GM19351 (cell line): ENCODE results near the gene IL25.

Source experiments
- ATAC-seq: cut with Tn5 transposase; IDR thresholded peaks from one replicate; pipeline ENCODE4 v1.9.1; 2021; ENCODE audit warnings: mild to moderate bottlenecking, moderate library complexity; ENCODE audit not compliant: unreplicated experiment

Gene IL25

DNA sequence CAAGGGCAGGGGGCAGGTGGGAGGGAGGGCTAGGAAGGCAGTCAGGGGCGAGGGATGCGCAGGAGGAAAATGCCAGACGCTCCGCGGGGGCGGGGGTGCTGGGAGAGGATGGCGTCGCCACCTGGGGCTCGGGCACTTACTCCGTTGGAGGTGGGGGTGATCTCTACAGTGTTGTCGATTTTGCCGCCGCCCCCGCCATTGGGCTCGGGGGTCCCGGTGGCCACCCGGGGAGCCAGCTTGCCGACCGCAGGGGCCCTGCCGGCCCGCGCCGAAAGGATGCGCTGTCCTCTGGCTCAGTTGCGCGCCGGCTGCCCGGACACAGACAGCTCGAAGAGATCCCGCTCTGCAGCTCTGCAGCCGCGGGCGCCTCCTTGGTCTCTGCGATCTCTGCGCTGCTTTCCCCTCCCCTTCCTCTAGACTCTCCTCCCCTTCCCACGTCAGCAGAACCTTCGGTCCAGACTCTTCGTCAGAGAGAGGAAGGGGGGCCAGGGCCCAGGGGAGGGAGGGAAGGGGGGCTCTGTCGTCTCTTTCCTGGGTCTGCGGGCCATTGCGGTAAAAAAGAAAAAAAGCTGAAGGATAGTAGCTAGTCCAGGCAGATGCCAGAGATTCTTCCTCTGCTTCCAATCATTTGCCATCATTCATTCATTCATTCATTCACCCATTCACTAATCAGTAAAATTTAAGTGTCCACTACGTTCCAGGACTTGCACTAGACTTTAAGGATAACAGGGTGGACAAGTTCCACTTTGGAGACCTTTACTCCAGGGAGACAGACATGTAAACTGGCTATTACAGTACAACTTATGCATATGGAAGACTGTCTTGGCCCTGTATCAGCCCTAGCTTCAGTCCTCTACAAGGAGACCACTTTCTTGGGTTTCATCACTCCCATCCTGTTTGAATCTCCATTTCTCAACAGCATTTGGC is 19.8 kb upstream of the IL25 start, which contains the start of gene SLC22A17:
SLC22A17 (minus strand) TSS at position 382 of the 927 bp plus-strand sequence.
- ATAC-seq, result no peak

DNA sequence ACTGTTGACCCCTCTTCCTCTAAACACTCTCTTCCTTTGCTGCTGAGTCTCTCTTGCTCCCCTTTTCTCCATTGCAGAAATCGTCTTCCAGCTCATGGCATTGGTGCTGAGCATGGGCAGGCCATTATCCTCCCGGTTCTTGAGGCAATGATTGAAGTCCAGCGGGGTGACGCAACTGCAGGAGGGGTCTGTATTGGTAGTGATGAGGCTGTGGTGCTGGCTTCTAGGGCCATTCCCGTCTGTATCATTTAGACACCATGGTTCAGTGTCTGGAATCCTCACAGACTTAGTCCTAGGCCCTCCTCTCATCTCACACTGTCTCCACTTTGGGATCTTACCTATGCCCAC is 19.2 kb upstream of the IL25 start:
- ATAC-seq, result no peak

DNA sequence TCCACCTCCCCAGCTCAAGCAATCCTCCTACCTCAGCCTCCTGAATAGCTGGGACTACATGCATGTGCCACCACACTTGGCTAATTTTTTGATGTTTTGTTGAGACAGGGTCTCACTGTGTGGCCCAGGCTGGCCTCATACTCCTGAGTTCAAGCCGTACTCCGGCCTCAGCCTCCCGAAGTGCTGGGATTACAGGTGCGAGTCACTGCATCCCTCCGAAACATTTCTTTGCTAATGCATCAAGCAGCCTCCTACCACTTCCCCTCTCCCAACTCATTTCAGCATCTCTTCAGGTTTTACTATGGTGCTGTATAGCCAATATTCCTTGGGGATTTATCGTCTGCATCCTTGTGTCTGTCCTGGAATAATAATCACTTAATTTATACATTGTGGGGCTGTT is 17.6 kb upstream of the IL25 start:
- ATAC-seq, result no peak

DNA sequence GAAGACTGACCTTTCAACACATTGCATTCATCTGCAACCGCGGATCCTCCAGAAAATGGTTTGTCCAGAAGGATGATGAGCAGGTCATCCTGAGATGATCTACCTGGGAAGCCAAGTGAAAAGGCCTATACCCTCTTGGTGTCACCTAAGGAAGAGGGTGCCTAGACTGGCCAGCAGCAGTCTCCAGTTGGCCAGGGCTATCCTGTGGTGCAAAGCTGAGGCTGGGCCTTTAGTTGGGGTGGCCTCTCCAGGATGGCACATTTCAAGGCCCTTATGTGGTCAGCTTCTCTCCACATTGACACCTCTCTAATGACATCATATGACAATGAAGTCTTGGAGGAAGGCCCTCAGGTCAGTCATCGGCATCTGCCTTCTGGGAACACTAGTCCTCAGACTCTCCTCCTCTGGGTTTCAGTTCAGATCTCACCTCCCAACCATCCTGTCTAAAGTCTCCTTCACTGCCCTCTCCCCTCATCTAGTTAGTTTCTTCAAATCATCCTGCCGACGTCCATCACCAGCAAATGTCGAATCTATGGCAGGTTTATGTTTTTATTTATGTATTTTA is 16.7 kb upstream of the IL25 start:
- ATAC-seq, result no peak

DNA sequence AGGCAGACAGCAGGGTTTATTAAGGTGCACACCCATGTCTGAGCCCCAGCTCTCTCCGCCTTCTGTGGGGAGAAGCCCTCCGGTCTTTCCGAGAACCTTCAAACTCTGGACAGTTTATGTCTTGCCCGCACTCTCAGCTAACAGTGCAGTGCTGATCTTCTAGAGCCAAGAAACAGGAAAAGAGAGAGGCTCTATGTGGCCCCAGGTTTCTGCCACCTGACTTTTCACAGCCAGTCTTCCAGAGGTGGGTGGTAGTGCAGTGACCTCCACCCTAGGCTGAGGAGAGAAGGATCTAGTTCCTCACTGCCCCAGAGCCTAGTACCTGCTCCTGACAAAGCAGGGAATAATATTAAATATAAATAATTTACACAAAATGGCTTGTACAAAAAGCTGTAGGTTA is 15.9 kb upstream of the IL25 start:
- no peak for ATAC-seq

DNA sequence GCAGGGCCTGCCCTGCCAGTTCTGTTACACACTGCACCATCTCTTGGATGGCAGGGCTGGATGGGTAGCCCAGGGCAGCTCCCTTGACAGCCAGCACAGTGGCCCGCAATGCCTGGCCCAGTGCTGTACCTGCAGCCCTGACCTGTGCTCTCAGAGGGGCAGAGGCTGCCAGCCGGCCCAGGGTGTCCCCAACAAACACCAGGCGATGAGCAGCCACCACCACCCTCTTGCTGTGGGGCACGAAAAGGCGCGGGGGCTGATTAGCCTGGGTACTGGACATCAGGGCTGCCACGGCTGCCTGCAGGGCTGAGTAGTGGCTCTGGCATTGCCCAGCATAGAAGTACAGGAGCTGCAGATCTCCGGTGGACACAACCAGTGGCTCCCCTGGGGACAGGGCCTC is 15.3 kb upstream of the IL25 start:
- ATAC-seq, result no peak

DNA sequence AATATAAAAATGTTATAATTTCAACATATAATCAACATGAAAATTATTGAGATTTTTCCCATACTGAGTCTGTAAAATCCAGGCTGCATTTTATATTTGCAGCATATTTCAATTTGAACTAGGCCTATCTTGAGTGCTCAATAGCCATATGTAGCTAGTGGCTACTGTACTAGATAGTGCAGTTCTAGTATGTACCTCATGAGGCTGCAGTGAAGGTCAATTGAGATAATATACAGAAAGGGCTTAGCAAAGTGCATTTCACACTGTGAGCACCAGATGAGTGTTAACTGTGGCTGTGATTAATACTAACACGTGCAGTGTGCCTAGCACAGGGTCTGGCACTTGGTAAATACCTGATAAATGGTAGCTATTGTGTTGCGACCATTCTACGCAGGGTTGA is 14.6 kb upstream of the IL25 start:
- ATAC-seq, result no peak

DNA sequence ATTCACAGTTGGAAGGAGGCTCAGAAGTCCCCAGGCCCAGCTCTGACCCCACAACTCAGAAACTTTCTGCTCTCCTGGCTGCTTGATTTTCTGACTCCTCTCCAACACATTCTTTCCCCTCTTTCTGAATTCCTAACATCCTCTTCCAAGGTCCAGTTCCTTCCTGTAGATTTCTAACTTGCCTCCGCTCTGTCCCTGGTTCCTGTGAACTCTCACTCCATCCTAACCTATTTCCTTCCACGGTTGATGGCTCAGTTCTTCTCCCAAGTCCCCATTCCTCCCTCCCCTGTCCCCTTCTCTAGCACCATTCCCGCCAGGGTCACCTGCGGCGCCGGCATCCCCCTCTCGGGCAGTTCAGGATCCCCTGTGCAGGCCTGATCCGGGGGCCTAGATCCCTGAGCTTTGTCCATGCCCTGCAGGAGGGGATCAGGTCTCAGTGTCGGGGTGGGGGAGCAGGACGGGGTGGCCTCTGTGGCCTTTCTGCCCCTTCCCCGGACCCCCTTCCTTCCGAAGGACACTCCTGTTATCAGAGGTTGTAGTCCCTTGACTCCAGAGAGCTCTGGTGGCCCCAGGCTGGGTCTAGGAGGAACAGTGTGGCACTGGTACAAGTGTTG is 13.9 kb upstream of the IL25 start:
- no peak for ATAC-seq

DNA sequence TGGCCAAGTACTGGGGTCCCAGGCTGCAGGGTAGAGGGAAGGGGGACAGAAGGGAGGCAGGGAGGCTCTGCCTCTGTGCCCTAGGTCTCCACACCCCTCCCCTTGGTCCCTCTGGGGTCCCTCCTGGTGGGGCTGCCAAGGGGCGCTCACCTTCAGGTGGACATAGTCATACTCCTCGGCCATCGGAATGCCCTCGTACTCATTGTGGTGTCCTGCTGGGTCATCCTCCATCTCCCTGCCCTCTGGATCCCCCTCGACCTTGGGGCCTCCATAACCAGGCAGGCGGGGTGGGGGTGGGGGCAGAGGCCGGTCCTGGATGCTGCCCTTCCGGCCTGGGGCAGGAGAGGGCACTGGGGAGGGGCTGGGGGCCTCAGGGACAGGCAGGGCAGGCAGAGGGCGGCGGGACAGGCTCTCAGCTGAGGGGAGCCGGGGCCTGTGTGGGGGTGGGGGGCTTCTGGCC is 13.4 kb upstream of the IL25 start:
- no peak for ATAC-seq

DNA sequence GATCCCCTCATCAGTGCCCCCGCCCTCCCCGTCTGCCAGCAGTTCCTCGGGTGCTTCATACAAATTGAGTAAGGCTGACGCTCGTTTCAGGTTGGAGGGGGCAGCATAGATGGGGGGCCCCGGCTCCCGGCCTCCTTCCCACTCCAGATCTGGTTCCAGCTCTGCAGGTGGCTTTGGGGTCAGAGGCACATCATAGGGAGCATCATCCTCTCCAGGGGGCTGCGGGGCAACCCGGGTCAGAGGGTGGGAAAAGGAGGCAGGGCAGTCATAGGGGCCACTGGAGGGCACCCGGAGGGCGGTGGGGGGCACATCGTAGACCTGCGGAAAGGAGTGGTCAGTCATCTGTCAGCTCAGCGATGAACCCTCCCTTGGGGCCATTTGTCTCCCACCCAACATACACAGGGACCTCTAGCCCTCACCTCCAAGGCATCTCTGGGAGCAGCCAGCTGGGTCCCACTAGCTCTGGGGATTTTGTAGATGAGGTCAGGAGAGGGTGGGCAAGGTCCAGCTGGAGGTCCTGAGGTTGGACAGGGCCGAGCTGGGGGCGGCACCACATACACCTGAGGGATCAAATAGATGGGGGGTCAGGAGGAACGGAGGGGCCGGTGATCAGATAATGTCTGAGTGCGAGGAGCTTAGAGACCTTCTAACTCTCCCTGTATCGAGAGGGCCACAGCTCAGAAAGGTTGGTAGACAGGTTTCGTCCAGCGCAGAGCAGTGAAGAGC is 12.7 kb upstream of the IL25 start:
- no peak for ATAC-seq

DNA sequence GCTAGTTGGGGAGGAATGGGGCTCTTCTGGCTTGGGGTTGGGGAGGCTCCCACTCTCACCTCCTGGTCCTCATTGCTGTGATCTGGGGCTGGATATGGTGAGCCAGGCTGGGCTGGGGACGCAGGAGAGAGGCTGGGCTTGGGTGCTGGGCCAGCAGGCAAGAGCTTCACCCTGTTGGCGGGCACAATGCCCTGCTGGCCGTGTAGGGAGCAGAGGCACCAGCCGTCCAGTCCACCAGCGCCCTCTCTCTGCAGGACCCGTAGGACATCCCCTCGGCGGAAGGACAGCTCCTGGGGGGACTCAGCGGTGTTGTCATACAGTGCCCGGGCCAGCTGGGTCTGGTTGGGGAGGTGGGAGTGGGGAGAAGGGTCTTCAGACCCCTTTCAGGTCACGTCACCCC is 12.1 kb upstream of the IL25 start:
- no peak for ATAC-seq

DNA sequence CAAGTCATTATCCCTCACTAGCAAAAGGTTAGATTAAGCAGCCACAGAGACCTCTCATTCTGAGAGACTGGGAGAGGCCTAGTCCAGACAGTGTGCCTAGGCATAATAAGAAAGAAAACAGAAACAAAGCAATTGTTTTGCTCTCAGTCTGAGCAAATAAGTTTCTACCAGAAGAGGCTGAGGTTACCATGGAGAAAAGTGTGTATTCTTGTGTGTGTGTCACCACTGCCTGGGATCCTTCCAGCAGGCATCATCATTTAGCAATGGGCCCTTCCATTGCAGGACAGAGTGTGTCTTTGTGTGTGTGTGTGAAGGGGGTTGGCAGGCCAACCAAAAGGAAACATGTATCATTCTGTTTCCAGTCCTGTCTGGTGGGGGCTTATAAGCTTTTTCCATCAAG is 11.3 kb upstream of the IL25 start:
- ATAC-seq, result no peak

DNA sequence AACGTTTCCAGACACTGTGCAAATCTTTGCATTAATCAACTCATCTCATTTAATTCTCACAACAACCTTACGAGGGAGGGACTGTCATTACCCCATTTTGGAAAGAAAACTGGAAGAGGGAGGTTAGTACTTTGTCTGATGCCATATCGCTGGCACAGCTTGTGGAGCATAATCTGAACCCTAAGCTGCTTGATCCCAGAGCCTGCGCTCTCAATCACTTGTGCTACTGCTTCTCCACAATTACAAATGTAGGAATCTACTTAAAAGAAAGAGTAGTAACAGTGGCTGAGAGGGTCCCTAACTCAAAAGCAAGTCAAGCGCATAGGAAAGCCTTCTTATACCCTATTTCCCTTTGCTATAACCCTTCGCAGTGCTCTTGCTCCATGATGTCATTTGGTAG is 10.8 kb upstream of the IL25 start:
- no peak for ATAC-seq

DNA sequence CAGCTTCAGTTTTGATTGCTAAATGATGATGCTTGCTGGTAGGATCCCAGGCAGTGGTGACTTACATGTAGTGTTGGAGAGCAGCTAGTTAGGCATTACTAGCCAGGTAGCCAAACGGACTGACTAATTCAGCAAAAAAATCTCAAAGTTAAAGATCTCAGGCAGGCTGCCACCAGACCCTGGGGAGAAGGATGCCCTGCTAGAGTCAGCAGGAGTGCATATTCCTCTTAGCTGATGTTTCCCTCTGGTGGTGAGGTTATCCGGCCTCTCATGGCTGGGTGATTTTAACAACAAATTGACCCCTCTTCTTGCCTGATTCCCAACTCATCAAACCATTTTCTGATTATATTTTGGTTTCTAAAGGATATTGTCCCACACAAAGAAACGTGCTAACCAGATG is 10.4 kb upstream of the IL25 start:
- ATAC-seq, result no peak

DNA sequence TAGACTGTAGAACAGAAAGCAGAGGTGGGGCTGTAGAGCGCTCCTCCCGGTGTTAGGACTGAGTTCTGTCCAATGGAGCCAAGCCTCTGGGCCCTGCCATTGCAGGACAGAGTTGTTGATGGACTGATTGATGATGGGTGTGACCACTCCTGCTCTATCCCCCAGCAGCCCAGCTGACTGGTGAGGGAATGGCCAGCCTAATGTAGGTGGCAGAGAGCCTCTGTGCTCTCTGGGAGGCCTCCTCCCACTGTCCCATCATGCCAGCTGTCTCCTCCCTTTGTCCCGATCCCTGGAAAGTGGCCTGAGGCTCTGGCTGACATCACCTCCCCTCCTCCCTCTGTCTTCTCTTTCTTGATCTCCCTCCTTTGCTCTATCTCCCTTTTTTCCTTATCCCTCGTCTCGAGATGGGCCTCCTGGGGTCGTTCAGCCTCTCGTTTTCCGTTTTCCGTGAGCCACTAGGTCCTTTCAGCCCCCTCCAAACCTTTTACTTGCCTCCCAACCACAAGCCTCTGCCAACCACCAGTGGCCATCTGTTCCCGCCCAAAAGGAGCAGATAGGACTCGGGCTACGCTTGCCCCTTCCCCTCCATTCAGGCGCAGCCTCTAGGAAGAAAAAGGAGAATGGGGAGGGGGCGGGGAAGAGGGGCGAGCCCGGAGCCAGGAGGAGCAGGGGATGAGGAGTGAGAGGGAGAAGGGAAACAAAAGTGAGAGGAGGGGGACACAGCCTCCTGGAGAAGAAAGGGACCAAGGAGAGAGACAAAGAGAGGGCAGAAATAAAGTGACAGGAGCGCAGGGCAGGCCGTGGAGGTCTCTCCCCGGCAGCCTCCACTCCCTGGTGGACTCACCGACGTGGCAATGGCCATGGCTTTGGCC is 8.2 kb upstream of the IL25 start:
- no peak for ATAC-seq

DNA sequence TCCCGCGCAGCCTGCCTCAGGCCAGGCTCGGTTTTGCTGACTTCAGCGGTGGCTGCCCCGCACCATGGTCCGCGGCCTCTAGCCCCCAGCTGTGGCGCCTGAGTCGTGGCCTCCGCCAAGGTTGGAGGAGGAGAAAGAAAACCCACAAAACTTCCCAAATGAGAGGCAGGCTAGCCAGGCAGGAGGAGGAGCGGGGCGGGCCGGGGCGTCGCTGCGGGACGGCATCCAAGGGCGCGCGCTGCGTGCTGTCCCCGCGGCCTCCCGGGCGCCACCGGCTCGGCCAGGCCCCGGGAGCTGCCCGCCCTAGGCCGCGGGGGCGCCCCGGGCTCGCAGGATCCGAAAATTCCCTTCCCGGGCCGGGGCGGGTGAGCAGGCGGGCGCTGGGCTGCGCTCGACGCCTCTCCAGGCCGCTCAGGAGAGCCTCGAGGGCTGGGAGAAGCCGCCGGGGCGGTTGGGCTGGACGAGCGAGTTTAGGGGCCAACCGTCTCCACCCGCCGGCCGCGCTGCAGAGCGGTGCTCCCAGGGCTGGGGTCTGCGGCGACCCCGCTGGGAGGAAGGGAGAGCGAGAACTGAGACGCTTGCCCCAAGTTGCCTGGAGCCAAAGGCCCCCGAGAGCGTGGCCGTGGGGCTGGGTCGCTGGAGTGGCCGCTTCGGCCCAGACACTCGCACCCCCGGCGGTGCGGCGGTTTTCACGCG is 7.4 kb upstream of the IL25 start, which contains the start of gene EFS:
EFS (minus strand) TSS at position 137 of the 696 bp plus-strand sequence. CDS start 147 bp downstream, outside the sequence.
- no peak for ATAC-seq

DNA sequence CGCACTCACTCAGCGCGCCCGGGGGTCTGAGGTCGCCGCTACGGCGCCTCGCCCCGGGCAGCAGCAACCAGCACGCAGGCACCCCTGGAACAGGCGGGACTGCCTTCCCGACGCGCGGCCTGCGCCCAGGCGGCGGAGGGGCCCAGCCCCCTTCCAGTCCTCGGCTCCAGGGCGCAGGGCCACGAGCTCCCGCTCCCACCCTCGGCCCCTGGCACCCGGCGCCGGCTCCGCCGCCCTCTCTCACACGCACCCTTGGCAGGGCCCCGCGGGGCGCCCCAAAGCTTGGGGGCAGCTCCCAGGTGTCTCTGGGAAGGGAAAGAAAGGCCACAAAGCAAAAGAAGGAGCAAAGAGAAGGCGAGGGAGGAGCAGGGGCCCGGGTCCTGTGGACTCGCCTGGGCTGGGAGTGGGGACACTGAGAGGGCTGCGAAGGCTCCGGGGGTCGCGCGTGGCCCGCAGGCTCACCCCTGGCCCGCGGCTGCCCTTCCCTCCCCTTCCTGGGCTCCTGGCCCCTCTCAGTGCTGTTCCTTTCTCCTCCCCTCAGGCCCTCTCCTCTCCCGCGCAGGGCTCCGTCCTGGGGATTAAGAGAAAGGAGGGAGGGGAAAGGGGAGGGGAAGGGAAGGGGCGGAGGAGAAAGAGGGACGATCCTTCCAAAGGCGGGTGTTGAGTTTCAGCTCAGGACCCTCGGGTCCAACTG is 6.7 kb upstream of the IL25 start:
- no peak for ATAC-seq

DNA sequence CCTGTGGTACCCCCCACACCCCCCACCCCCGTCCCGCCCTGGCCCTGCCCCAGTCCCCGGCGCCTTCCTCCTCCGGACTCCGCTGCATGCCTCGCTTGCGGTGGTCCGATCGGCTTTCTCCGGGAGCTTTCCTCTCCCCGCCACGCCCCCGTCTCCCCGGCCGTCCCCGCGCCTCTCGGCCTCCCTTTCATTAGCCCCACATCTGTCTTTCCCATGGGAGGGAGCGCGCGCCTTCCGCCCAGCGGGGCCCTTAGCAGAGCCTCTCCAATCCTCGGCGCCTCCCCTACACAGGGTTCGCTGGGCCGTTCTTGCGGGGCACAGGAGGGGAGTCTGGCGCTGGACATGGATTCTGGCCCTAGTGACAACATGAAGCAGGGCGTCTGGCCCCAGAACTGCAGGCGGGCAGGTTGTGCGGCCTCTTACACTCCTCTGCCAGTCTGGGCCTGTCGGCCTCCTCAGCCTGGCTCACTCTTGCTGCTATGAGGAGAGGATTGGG is 6.1 kb upstream of the IL25 start:
- ATAC-seq, result no peak

DNA sequence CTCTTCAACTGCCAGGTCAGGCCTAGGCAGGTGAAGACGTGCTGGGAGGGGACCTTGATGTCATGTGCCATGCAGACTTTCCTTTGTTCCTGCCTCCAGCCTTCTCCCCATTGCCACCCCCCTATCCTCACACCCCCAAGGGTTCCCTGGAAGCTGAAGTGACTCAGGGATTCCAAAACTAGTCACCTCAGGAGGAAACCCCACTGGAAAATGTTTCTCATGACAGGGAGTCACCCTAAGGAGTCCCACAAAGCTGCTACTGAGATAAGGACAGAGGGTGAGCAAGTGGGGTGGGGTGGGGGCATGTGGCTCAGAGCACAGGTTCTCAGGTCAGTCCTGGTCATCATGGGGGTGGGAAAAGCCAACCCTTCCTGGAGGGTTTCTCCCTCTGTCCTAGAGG is 2.4 kb upstream of the IL25 start:
- ATAC-seq, result no peak
